Keratinocyte (primary cell): ENCODE measurements around the gene COL20A1.
"Not testable (repeated sequence)": the region's sequence is repeated elsewhere in the genome, so short reads cannot be mapped to it uniquely, and the experiment has no call there.

ENCODE experiments used
- EZH2 ChIP-seq: IDR thresholded peaks from one replicate; pipeline ENCODE4 v1.6.1; 2012; ENCODE audit warnings: inconsistent platforms, mild to moderate bottlenecking, low read length, moderate library complexity
- TF ChIP-seq, protein P1 (sequence below), 3 experiments: IDR thresholded peaks in 1 of 3; conservative IDR thresholded peaks in 1 of 3; optimal IDR thresholded peaks in 1 of 3; 2 replicates in 2 of 3; 3 replicates in 1 of 3; pipeline versions ENCODE3 to v1.5.1; 2011; ENCODE audit warnings: low read length in 3 of 3, mild to moderate bottlenecking in 3 of 3, moderate library complexity in 2 of 3, control low read depth in 1 of 3, inconsistent platforms in 1 of 3; ENCODE audit not compliant: insufficient read depth in 2 of 3; ENCODE audit errors: extremely low read depth in 1 of 3

DNA sequence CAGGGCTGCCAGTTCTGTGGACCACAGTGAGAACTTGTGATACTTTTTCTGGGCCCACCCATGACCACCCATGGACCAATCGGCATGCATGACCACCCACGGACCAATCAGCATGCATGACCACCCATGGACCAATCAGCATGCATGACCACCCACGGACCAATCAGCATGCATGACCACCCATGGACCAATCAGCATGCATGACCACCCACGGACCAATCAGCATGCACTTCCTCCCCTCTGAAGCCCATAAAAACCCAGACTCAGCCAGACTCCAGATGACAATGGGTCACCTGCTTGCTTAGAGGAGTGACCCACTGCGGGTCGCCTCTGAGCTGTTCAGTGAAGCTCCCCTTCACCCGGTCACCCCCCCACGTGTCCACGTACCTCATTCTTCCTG, 86.9 kb downstream of the COL20A1 start:
- TF ChIP-seq, protein P1, sequence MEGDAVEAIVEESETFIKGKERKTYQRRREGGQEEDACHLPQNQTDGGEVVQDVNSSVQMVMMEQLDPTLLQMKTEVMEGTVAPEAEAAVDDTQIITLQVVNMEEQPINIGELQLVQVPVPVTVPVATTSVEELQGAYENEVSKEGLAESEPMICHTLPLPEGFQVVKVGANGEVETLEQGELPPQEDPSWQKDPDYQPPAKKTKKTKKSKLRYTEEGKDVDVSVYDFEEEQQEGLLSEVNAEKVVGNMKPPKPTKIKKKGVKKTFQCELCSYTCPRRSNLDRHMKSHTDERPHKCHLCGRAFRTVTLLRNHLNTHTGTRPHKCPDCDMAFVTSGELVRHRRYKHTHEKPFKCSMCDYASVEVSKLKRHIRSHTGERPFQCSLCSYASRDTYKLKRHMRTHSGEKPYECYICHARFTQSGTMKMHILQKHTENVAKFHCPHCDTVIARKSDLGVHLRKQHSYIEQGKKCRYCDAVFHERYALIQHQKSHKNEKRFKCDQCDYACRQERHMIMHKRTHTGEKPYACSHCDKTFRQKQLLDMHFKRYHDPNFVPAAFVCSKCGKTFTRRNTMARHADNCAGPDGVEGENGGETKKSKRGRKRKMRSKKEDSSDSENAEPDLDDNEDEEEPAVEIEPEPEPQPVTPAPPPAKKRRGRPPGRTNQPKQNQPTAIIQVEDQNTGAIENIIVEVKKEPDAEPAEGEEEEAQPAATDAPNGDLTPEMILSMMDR (optimal IDR thresholded peaks at IDR 0.05 in 1 of 3, IDR thresholded peaks at IDR 0.05 in 1 of 3, conservative IDR thresholded peaks at IDR 0.05 in 1 of 3; ENCODE audit: extremely low read depth in 1 of 3, insufficient read depth in 2 of 3, low read length in 3 of 3): not testable (repeated sequence)
- not testable (repeated sequence) for TF ChIP-seq EZH2
